ENCODE results near the gene BMP8B.
"Not testable (repeated sequence)": the region's sequence is repeated elsewhere in the genome, so short reads cannot be mapped to it uniquely, and the experiment has no call there.

Gene BMP8B

GRCh38 chr1:39782103-39782502 is 6.6 kb downstream of the BMP8B start:
- TF ChIP-seq, protein P1, sequence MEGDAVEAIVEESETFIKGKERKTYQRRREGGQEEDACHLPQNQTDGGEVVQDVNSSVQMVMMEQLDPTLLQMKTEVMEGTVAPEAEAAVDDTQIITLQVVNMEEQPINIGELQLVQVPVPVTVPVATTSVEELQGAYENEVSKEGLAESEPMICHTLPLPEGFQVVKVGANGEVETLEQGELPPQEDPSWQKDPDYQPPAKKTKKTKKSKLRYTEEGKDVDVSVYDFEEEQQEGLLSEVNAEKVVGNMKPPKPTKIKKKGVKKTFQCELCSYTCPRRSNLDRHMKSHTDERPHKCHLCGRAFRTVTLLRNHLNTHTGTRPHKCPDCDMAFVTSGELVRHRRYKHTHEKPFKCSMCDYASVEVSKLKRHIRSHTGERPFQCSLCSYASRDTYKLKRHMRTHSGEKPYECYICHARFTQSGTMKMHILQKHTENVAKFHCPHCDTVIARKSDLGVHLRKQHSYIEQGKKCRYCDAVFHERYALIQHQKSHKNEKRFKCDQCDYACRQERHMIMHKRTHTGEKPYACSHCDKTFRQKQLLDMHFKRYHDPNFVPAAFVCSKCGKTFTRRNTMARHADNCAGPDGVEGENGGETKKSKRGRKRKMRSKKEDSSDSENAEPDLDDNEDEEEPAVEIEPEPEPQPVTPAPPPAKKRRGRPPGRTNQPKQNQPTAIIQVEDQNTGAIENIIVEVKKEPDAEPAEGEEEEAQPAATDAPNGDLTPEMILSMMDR (IDR thresholded peaks at IDR 0.05; ENCODE audit: insufficient read depth, low read depth, low read length, missing control alignments): no peak
- no peak for DNase-seq (ENCODE audit: low read depth)
- no peak overlapping the region for H3K4me3 ChIP-seq (ENCODE audit: low read depth, low read length)

- H3K4me3 ChIP-seq (ENCODE audit: low read depth, low read length): no peak overlapping the region
- TF ChIP-seq, protein P1 (IDR thresholded peaks at IDR 0.05; ENCODE audit: insufficient read depth, low read depth, low read length, missing control alignments): no peak
- DNase-seq (ENCODE audit: low read depth): no peak
These were observed 7.3 kb downstream of the BMP8B start for GRCh38 chr1:39781349-39781715.

- H3K4me3 ChIP-seq (ENCODE audit: low read depth, low read length): no peak overlapping the region
- TF ChIP-seq, protein P1 (IDR thresholded peaks at IDR 0.05; ENCODE audit: insufficient read depth, low read depth, low read length, missing control alignments): no peak
- DNase-seq (ENCODE audit: low read depth): no peak
These were observed 8.8 kb downstream of the BMP8B start for GRCh38 chr1:39779821-39780220.

GRCh38 chr1:39779137-39779536 is 9.5 kb downstream of the BMP8B start:
- no peak for DNase-seq (ENCODE audit: low read depth)
- TF ChIP-seq, protein P1 (IDR thresholded peaks at IDR 0.05; ENCODE audit: insufficient read depth, low read depth, low read length, missing control alignments): no peak
- no peak overlapping the region for H3K4me3 ChIP-seq (ENCODE audit: low read depth, low read length)

- not testable (repeated sequence) for H3K4me3 ChIP-seq (ENCODE audit: low read depth, low read length); DNase-seq (ENCODE audit: low read depth)
These were observed 10.1 kb downstream of the BMP8B start for GRCh38 chr1:39778463-39779099.

GRCh38 chr1:39777896-39778295 is 10.8 kb downstream of the BMP8B start:
- DNase-seq (ENCODE audit: low read depth); H3K4me3 ChIP-seq (ENCODE audit: low read depth, low read length): not testable (repeated sequence)

- no peak overlapping the region for H3K4me3 ChIP-seq (ENCODE audit: low read depth, low read length)
- TF ChIP-seq, protein P1 (IDR thresholded peaks at IDR 0.05; ENCODE audit: insufficient read depth, low read depth, low read length, missing control alignments): no peak
- no peak for DNase-seq (ENCODE audit: low read depth)
These were observed 11.4 kb downstream of the BMP8B start for GRCh38 chr1:39777306-39777705.

GRCh38 chr1:39776886-39777285 is 11.8 kb downstream of the BMP8B start:
- DNase-seq (ENCODE audit: low read depth): no peak
- no peak overlapping the region for H3K4me3 ChIP-seq (ENCODE audit: low read depth, low read length)
- TF ChIP-seq, protein P1 (IDR thresholded peaks at IDR 0.05; ENCODE audit: insufficient read depth, low read depth, low read length, missing control alignments): no peak

All from GM12865 (cell line).